Pons (tissue), 1 donor: ENCODE results near the gene DEPDC1.

ENCODE experiments used
- DNase-seq: peaks from one replicate; pipeline ENCODE4 v3.0.0-alpha.2; 2016; ENCODE audit warnings: low spot score

Gene DEPDC1

DNA sequence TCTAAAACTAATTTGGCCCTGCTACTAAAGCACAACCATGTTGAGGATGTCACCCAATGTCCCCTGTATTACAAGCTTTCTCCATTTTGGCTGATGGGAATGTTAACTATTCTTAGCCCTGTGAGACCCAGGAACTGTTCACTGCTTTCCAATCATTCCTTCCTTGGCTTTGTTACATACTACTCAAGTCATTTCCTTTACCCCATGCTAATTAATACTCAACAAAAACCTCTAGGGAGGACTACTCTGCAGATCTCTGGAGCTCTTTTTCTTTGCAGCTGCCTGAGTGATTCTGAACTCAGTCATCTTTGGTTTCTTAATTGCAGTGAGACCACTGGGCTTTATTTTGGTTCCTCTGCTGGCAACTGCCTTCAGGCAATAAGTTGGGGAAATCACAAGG lies 23.8 kb downstream of the DEPDC1 start:
- no peak for DNase-seq

GRCh38 chr1:68470388-68470970 lies 26.4 kb downstream of the DEPDC1 start:
- DNase-seq = peak; percentile 7

DNA sequence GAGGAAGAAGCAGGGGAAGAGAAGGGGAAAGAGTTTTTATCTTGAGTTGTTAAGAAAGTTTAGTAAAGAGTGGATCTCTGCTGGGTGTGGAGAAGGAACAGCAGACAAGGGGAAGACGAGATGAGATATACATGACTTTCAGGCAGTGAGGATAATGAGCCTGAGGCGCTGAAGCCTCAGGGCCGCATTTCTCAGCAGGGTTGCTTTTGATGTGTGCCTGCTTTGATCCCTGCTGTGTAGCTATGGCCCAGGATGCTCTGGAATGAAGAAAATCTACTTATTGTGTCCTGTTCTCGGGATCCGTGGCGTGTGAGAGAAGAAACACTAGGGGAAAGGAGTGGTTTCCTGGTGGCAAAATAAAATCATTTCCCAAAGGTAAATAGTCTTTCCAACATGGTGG lies 32.0 kb downstream of the DEPDC1 start:
- no peak for DNase-seq

DNA sequence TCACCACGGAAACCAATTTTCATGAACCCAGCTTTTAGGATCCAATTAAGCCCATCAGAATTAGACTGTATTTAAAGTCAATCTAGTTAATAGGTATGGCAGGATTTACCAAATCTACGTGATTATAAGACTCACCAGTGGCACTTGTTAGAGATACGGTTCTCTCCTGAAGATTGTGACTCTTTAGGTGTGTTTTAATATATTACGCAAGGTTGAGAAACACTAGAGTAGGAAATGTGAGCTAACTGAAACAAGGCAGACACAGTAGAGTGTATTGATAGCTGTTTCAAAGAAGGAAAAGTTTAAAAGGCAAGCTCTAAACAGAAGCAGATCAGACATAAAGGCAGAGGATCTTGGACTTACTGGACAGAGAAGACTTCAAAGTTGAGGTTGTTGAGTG lies 35.9 kb downstream of the DEPDC1 start:
- DNase-seq = no peak

DNA sequence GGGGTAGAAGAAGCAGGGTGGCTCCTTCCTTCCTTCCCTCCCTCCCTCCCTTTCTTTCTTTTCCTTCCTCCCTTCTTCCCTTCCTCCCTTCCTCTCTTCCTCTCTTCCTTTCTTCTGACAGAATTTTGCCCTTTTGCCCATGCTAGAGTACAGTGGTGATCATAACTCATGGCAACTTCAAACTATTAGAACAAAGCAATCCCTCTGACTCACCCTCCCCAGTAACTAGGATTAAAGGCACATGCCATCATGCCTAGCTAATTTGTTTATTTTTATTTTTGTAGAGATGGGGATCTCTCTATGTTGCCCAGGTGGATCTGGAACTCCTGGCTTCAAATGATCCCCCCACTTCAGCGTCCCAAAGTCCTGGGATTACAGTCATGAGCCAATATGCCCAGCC lies 37.1 kb downstream of the DEPDC1 start:
- no peak for DNase-seq

- DNase-seq = no peak
Measured at GRCh38 chr1:68459091-68459490, 37.8 kb downstream of the DEPDC1 start.

GRCh38 chr1:68456202-68456601 lies 40.7 kb downstream of the DEPDC1 start:
- DNase-seq = no peak

DNA sequence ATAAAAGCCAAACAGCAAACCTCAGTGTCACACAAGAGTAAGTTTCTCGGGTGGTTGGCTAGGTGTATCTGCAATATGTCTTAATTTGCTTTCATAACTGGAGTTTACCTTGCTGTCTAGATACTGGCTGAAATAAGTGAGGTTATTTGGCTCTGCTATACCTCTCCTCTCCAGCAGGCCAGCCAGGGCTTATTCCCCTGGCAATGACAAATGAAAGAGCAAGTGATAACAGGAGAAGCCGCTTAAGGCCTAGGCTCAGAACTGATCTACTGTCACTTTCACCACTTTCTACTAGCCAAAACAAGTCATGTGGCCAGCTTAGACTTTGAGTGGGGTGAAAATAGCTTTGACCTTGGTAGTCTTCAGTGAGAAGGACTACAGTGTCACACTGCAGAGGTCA lies 42.3 kb downstream of the DEPDC1 start:
- no peak for DNase-seq

DNA sequence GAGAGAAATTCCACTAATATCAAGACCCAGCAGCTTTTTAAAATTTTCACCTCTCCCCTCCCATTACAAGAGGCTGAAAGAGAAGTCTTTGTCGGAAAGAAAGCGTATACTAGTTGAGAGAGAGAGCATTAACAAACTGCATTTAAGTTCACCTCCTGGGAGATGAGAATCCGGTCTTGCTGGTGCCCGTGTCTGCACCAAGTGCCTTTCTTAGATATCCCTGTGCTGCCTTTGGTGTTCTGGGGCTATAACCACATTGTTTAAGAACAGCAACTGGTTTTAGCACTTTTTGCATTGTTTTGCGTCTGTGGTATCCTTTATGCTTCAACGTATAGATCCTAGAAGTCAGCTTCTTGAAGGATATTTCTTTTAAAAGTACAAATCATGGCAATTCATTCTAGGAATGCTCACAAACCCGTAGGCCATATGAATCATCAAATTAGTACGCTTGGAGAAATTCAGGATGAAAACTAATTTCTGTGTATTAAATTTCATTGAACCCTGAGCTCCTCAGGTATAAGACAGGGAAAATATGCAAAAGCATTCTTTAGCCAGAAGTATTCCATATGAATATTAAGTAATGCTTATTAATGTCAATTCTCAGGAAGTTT lies 43.7 kb downstream of the DEPDC1 start:
- DNase-seq = no peak

- DNase-seq = no peak
Measured at GRCh38 chr1:68449901-68450300, 47.0 kb downstream of the DEPDC1 start, which contains the start of gene RPE65. Gene RPE65 (minus strand): TSS chr1:68449954. CDS start chr1:68449905, 49 bp downstream.

DNA sequence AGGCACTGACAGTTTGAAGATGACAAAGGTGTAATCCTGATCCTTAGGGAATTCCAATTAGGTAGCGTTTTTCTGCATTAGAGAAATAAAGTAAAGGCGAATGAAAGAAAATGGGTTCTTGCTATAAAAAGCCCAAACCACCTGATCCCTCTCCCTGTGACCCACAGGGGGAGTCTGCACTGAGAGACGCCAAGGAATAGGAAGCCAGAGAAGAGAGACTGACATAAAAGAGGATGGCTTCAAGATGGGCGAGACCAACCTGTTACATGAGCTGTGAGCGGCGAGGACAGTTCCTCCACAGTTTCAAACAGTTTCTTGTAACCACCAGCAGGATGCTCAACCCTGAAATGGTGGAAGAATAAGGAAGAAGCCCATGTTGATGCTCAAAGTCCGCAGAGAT lies 48.5 kb downstream of the DEPDC1 start:
- no peak for DNase-seq

DNA sequence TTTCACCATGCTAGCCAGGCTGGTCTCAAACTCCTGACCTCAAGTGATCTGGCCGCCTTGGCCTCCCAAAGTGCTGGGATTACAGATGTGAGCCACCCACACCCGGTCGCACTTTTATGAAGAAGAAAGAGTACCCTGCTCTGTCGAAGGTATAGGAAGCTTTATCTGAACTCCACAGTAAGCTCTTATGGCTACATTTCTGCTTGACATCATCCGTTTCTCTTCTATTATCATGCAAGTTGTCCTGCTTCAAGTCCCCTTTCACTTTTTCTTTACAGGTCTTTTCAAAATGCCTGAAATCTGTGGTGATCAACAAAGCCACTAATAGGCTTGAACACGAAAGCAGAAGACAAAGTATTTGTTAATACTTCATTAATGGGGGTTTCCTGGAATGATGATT lies 51.2 kb downstream of the DEPDC1 start:
- no peak for DNase-seq

DNA sequence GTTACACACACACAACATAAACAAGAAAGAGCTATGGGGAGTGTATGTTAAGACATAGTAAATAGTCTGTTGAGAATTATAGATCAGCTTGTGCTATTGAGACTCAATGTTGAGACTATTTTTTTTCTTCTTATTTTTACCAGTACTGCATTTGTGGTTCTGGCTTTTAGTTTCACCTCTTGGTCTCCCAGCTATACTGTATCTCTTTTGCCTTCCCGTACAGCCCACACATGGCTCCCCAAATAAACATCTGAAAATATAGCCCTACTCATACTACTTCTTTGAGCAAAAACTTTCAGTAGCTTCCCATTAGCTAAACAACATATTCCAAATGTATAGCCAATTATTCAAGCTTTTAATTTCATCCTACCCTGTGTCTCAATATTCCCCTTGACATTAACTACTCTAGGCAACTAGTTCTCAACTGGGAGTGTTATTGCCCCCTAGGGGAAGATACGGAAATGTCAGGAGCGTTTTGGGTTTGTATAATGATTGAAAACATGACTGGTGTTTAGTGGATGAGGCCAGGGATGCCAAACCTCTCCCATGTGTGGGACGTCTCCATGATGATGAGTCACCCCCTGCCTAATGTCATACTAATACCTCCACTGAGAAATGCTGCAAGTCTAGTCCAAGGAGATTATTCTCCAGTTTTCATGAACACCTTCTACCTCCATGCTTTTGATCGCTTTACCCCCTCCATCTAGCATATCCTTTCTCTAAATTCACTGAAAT lies 53.9 kb downstream of the DEPDC1 start:
- peak; percentile 59 for DNase-seq

GRCh38 chr1:68442006-68442405 lies 54.9 kb downstream of the DEPDC1 start:
- no peak for DNase-seq

DNA sequence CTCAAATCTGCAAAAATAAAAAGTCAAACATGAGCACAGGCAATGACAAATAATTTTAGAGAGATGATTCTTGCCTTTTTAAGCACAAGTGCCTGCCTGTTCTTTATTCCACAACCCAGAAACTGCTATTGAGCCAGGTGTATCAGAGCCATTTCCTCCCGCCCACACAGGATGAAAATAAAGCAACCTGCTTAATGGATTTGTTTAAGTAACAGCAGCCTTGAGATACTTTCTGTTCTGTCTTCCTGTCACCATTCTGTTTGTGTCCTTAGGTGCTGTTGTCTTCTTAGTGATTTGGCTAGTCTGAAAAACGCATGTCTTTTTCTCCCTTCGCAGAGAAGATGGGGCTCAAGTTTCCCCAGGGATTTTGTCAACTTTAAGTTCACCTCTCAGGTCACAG lies 58.6 kb downstream of the DEPDC1 start:
- no peak for DNase-seq

DNA sequence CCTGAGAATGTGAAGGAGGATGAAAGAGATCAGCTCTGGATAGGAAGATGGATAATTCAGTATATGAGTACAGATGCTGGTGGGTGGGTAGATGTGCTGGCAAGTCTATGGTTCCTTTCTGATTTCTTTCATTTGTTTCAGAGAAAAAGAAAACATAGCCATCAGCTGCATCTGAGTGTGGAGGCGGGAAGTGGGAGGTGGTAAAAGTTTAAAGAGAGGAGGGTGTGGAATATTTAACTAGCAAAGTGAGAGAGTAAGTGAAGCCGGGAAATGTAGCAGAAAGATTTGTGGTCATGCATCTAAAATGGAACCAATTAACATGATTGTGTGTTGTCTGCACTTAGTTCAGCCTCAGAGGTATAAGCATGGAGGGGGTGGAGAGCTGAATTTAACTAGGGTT lies 63.5 kb downstream of the DEPDC1 start:
- no peak for DNase-seq

- no peak for DNase-seq
Measured at GRCh38 chr1:68431076-68431475, 65.8 kb downstream of the DEPDC1 start.

- no peak for DNase-seq
Measured at GRCh38 chr1:68429233-68429808, 67.6 kb downstream of the DEPDC1 start.

- DNase-seq = no peak
Measured at GRCh38 chr1:68426594-68426993, 70.3 kb downstream of the DEPDC1 start.
